BLaER1 treated with 17β-estradiol and CSF1 and Interleukin-3, amounts not matched to agents 10 nM and 100 nM (cell line): ENCODE results near the gene PKP4.

ENCODE experiments used
- H3K27ac ChIP-seq, 11 experiments: shearing (Covaris generic); formaldehyde crosslinking; 2 replicates each; pipeline ENCODE4 v1.8.1; 2022
- H3K27me3 ChIP-seq, 11 experiments: shearing (Covaris generic); formaldehyde crosslinking; 2 replicates each; pipeline ENCODE4 v1.8.1; 2022
- H3K36me3 ChIP-seq, 11 experiments: shearing (Covaris generic); formaldehyde crosslinking; 2 replicates each; pipeline ENCODE4 v1.8.1; 2022
- H3K4me1 ChIP-seq, 10 experiments: shearing (Covaris generic); formaldehyde crosslinking; 2 replicates each; pipeline ENCODE4 v1.8.1; 2022
- H3K4me2 ChIP-seq, 11 experiments: shearing (Covaris generic); formaldehyde crosslinking; 2 replicates each; pipeline ENCODE4 v1.8.1; 2022
- H3K4me3 ChIP-seq, 10 experiments: shearing (Covaris generic); formaldehyde crosslinking; 2 replicates each; pipeline ENCODE4 v1.8.1; 2022
- H3K9ac ChIP-seq, 11 experiments: shearing (Covaris generic); formaldehyde crosslinking; 2 replicates each; pipeline ENCODE4 v1.8.1; 2022
- H3K9me3 ChIP-seq, 11 experiments: shearing (Covaris generic); formaldehyde crosslinking; replicated peaks in 1 of 11; 2 replicates each; pipeline ENCODE4 v1.8.1; 2022
- H4K20me1 ChIP-seq, 11 experiments: shearing (Covaris generic); formaldehyde crosslinking; 2 replicates each; pipeline ENCODE4 v1.8.1; 2022
- Cebpa-rat ChIP-seq, 11 experiments: shearing (Covaris generic); IDR thresholded peaks; 2 replicates each; pipeline ENCODE4 v1.8.1; 2022

Gene PKP4

GRCh38 chr2:158718851-158719250 is 262.1 kb downstream of the PKP4 start:
- H3K4me3 ChIP-seq: no peak overlapping the region
- H3K36me3 ChIP-seq: no peaks in the 10 kb centered on the region
- H3K4me1 ChIP-seq: peaks cover 0 to 7% (median 0%) of the 10 kb centered on the region in 10 experiments; a peak in 2 of 20 replicates
- no peak overlapping the region for H3K4me2 ChIP-seq
- no peaks in the 10 kb centered on the region for H3K27me3 ChIP-seq
- no peaks in the 10 kb centered on the region; a peak in 1 of 22 replicates for H4K20me1 ChIP-seq
- no peak overlapping the region for H3K27ac ChIP-seq
- TF ChIP-seq Cebpa-rat (IDR thresholded peaks at IDR 0.05): no peak
- H3K9me3 ChIP-seq: peaks cover under 1 to 16% (median 9%) of the 10 kb centered on the region in 11 experiments; a peak in 20 of 22 replicates
- no peak overlapping the region for H3K9ac ChIP-seq

GRCh38 chr2:158719403-158719802 is 262.7 kb downstream of the PKP4 start:
- no peak overlapping the region for H3K4me2 ChIP-seq

GRCh38 chr2:158722266-158723105 is 265.7 kb downstream of the PKP4 start:
- Histone ChIP-seq H3K4me2 (no peak overlapping the region), H3K9ac (no peak overlapping the region), H3K27me3 (no peaks in the 10 kb centered on the region), H3K27ac (no peak overlapping the region), H3K36me3 (no peaks in the 10 kb centered on the region), H3K4me3 (no peak overlapping the region), H4K20me1 (no peaks in the 10 kb centered on the region; a peak in 1 of 22 replicates), H3K9me3 (no peaks in the 10 kb centered on the region), H3K4me1 (peaks cover 0 to 10% (median 3%) of the 10 kb centered on the region in 10 experiments; a peak in 7 of 20 replicates)
- no peak for TF ChIP-seq Cebpa-rat (IDR thresholded peaks at IDR 0.05)

More at GRCh38 chr2:158719403-158719802, 262.7 kb downstream of the PKP4 start:
- H3K27me3 ChIP-seq: no peaks in the 10 kb centered on the region
- H4K20me1 ChIP-seq: no peaks in the 10 kb centered on the region; a peak in 1 of 22 replicates
- H3K36me3 ChIP-seq: no peaks in the 10 kb centered on the region
- H3K9me3 ChIP-seq: peaks cover 0 to 10% (median 4%) of the 10 kb centered on the region in 11 experiments; a peak in 16 of 22 replicates
- no peak overlapping the region for H3K9ac ChIP-seq
- H3K4me3 ChIP-seq: no peak overlapping the region
- no peak for TF ChIP-seq Cebpa-rat (IDR thresholded peaks at IDR 0.05)
- peaks cover 0 to 7% (median 0%) of the 10 kb centered on the region in 10 experiments; a peak in 2 of 20 replicates for H3K4me1 ChIP-seq
- no peak overlapping the region for H3K27ac ChIP-seq

- H3K9me3 ChIP-seq: no peaks in the 10 kb centered on the region
- H3K4me1 ChIP-seq: peaks cover 0 to 10% (median 3%) of the 10 kb centered on the region in 10 experiments; a peak in 7 of 20 replicates
- TF ChIP-seq Cebpa-rat (IDR thresholded peaks at IDR 0.05): no peak
- no peak overlapping the region for H3K9ac ChIP-seq
- H3K27me3 ChIP-seq: no peaks in the 10 kb centered on the region
- H3K36me3 ChIP-seq: no peaks in the 10 kb centered on the region
- H3K4me2 ChIP-seq: no peak overlapping the region
- H3K27ac ChIP-seq: no peak overlapping the region
- no peak overlapping the region for H3K4me3 ChIP-seq
- H4K20me1 ChIP-seq: no peaks in the 10 kb centered on the region; a peak in 1 of 22 replicates
Measured at GRCh38 chr2:158723181-158723838, 266.6 kb downstream of the PKP4 start.

GRCh38 chr2:158723921-158724802 is 267.4 kb downstream of the PKP4 start:
- Histone ChIP-seq H3K4me3 (no peak overlapping the region), H3K4me2 (no peak overlapping the region), H4K20me1 (no peaks in the 10 kb centered on the region; a peak in 1 of 22 replicates), H3K27me3 (no peaks in the 10 kb centered on the region), H3K9me3 (no peaks in the 10 kb centered on the region), H3K4me1 (peaks cover 0 to 10% (median 3%) of the 10 kb centered on the region in 10 experiments; a peak in 7 of 20 replicates), H3K9ac (no peak overlapping the region), H3K36me3 (no peaks in the 10 kb centered on the region), H3K27ac (no peak overlapping the region)
- TF ChIP-seq Cebpa-rat (IDR thresholded peaks at IDR 0.05): no peak

- Histone ChIP-seq H3K9me3 (no peaks in the 10 kb centered on the region), H3K27ac (no peak overlapping the region), H4K20me1 (no peaks in the 10 kb centered on the region; a peak in 1 of 22 replicates), H3K4me1 (peaks cover 0 to 10% (median 3%) of the 10 kb centered on the region in 10 experiments; a peak in 7 of 20 replicates), H3K36me3 (no peaks in the 10 kb centered on the region), H3K4me3 (no peak overlapping the region), H3K9ac (no peak overlapping the region), H3K27me3 (no peaks in the 10 kb centered on the region), H3K4me2 (no peak overlapping the region)
- TF ChIP-seq Cebpa-rat (IDR thresholded peaks at IDR 0.05): no peak
Measured at GRCh38 chr2:158724803-158725381, 268.1 kb downstream of the PKP4 start.

GRCh38 chr2:158725441-158725891 is 268.7 kb downstream of the PKP4 start:
- Histone ChIP-seq H3K27me3 (no peaks in the 10 kb centered on the region), H3K4me2 (no peak overlapping the region), H3K36me3 (no peaks in the 10 kb centered on the region), H3K4me1 (peaks cover 0 to 10% (median 3%) of the 10 kb centered on the region in 10 experiments; a peak in 7 of 20 replicates), H3K27ac (no peak overlapping the region), H3K9me3 (no peaks in the 10 kb centered on the region), H4K20me1 (no peaks in the 10 kb centered on the region; a peak in 1 of 22 replicates), H3K4me3 (no peak overlapping the region), H3K9ac (no peak overlapping the region)
- TF ChIP-seq Cebpa-rat (IDR thresholded peaks at IDR 0.05): no peak

GRCh38 chr2:158726911-158727592 is 270.3 kb downstream of the PKP4 start:
- Histone ChIP-seq H4K20me1 (no peaks in the 10 kb centered on the region; a peak in 1 of 22 replicates), H3K4me3 (no peak overlapping the region), H3K4me1 (peaks cover 0 to 10% (median 3%) of the 10 kb centered on the region in 10 experiments; a peak in 7 of 20 replicates), H3K36me3 (no peaks in the 10 kb centered on the region), H3K27ac (no peak overlapping the region), H3K9ac (no peak overlapping the region), H3K27me3 (no peaks in the 10 kb centered on the region), H3K9me3 (no peaks in the 10 kb centered on the region), H3K4me2 (peak overlapping the region in 4 of 11 experiments; percentile 2 to 27 (median 22); a peak in 6 of 22 replicates)
- TF ChIP-seq Cebpa-rat (IDR thresholded peaks at IDR 0.05): no peak
